Sigmoid colon (tissue), 7 donors: ENCODE measurements around the gene MED26. TPM values are rescaled to one million over a fixed set of nuclear protein-coding genes. Genes with fewer than 3 reads are reported as not detected.
A peak's percentile ranks its signal among the peaks of the same experiment; 100 is the strongest.

Source experiments
- DNase-seq: peaks from one replicate; pipeline ENCODE4 v3.0.0-alpha.2; 2019
- H3K27ac ChIP-seq, 4 donors: fragments of 200-600 bp; sonication (generic); one replicate each; pipeline ENCODE4 v1.5.1; 2016 to 2019; ENCODE audit warnings: mild to moderate bottlenecking in 1 of 4
- H3K27me3 ChIP-seq, 3 donors: fragments of 200-600 bp; sonication (generic); one replicate each; pipeline ENCODE4 v1.5.1; 2019; ENCODE audit warnings: mild to moderate bottlenecking in 1 of 3
- H3K36me3 ChIP-seq, 4 donors: fragments of 200-600 bp; sonication (generic); one replicate each; pipeline ENCODE4 v1.5.1; 2016 to 2019
- H3K4me1 ChIP-seq, 4 donors: fragments of 200-600 bp; sonication (generic); one replicate each; pipeline ENCODE4 v1.5.1; 2017 to 2019
- H3K4me3 ChIP-seq, 4 donors: fragments of 200-600 bp; sonication (generic); one replicate each; pipeline ENCODE4 v1.5.1; 2017 to 2019; ENCODE audit warnings: mild to moderate bottlenecking in 2 of 4, moderate library complexity in 1 of 4
- H3K9me3 ChIP-seq, 4 donors: fragments of 200-600 bp in 3 of 4; sonication (generic) in 3 of 4; one replicate each; pipeline versions ENCODE4 v1.5.1 to v1.6.1; 2013 to 2019
- EP300 ChIP-seq, 4 donors: sonication (generic); formaldehyde crosslinking; IDR thresholded peaks; one replicate each; pipeline ENCODE4 v1.6.1; 2017; ENCODE audit warnings: antibody characterized with exemption in 4 of 4
- POLR2A ChIP-seq, 2 donors: fragments of 450-650 bp; IDR thresholded peaks; one replicate each; pipeline ENCODE4 v1.6.1; 2016; ENCODE audit warnings: antibody characterized with exemption in 2 of 2, mild to moderate bottlenecking in 2 of 2, moderate library complexity in 2 of 2
- POLR2AphosphoS5 ChIP-seq, 4 donors: sonication (generic); formaldehyde crosslinking; IDR thresholded peaks; one replicate each; pipeline ENCODE4 v1.6.1; 2017; ENCODE audit warnings: antibody characterized with exemption in 4 of 4
- WGBS, 2 donors: extraction: QIAGEN DNeasy Blood & Tissue Kit; methylation state at CpG; one replicate each; pipeline ENCODE4 v1.1.7; 2013; 5-methylcytosine and 5-hydroxymethylcytosine counted together
- intact Hi-C: fragments of 100-400 bp; cut with DNase I; formaldehyde crosslinking; loops from one replicate; pipeline ENCODE4 v1.15.1; 2023
- polyA plus RNA-seq, 3 donors: library from polyadenylated mRNA; stranded (reverse); fragments of 200-250 nt; gene quantifications; one replicate each; pipeline ENCODE4 v1.2.3, GENCODE V29; 2013
- total RNA-seq, 4 donors: library from RNA; depleted of rRNA; stranded (reverse); fragments of >200 nt; gene quantifications; one replicate each; pipeline ENCODE4 v1.1.0, GENCODE V29; 2016
- TF ChIP-seq, protein P1 (sequence below), 4 experiments: fragments of 450-650 bp in 3 of 4; fragments of 200-600 bp in 1 of 4; IDR thresholded peaks; one replicate each; pipeline ENCODE4 v1.5.1; 2016 to 2019; ENCODE audit warnings: antibody characterized with exemption in 4 of 4, mild to moderate bottlenecking in 3 of 4, moderate library complexity in 2 of 4
- donor health status: healthy with polysubstance abuse.
- donor health status: Bipolar disorder and iron deficiency.
- donor health status: healthy.

Gene MED26
- total and polyA plus RNA-seq, 7 donors, result 3.0 to 7.9 (median 5.4) TPM

DNA sequence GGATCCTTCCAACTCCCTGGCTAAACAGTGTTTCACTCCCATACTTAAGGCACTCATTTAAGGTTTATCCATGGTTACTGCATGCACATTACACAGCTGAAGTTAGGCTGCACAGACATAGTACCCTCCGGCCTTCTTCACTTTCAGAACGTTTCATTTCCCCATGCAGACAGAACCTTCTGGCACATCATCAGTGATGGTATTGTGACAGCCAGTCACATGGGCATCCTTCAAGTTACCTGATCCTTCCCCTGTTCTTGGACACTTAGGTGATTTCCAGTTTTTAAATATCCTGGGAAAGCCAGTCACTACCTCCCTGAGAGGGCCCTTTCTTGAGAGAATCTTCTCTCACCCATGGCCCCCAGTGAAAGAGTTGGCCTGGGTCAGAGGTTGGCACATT, 22.8 kb upstream of the MED26 start:
- no peak overlapping the region for H3K27ac ChIP-seq
- DNase-seq, result no peak
- TF ChIP-seq, protein P1, sequence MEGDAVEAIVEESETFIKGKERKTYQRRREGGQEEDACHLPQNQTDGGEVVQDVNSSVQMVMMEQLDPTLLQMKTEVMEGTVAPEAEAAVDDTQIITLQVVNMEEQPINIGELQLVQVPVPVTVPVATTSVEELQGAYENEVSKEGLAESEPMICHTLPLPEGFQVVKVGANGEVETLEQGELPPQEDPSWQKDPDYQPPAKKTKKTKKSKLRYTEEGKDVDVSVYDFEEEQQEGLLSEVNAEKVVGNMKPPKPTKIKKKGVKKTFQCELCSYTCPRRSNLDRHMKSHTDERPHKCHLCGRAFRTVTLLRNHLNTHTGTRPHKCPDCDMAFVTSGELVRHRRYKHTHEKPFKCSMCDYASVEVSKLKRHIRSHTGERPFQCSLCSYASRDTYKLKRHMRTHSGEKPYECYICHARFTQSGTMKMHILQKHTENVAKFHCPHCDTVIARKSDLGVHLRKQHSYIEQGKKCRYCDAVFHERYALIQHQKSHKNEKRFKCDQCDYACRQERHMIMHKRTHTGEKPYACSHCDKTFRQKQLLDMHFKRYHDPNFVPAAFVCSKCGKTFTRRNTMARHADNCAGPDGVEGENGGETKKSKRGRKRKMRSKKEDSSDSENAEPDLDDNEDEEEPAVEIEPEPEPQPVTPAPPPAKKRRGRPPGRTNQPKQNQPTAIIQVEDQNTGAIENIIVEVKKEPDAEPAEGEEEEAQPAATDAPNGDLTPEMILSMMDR (IDR thresholded peaks at IDR 0.05), result no peak
- TF ChIP-seq EP300 (IDR thresholded peaks at IDR 0.05) (no peak), POLR2A (IDR thresholded peaks at IDR 0.05) (no peak), POLR2AphosphoS5 (IDR thresholded peaks at IDR 0.05) (no peak)
- H3K9me3 ChIP-seq, result no peaks in the 10 kb centered on the region
- intact Hi-C loops, result no loop called here
- peaks cover 37 to 99% (median 58%) of the 10 kb centered on the region in 4 donors for H3K36me3 ChIP-seq
- 82 to 86% methylated on average over 2 of the region's 2 CpGs for WGBS, 2 donors
- no peaks in the 10 kb centered on the region for H3K4me1 ChIP-seq
- H3K27me3 ChIP-seq, result no peaks in the 10 kb centered on the region
- no peak overlapping the region for H3K4me3 ChIP-seq

DNA sequence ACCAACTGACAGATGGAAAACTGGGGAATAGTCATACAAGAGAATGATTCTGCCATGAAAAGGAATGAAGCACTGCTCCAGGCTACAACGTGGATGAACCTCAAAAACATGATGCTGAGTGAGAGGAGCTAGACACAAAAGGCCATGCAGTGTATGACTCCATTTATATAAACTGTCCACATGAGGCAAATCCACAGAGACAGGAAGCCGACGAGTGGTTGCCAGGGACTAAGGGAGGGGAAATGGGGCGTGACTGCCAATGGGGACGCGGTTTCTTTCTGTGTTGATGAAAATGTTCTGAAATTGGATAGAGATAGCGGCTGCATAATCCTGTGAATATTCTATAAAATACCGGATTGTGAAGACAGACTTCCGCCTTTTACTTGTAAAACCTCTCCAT, 21.7 kb upstream of the MED26 start:
- DNase-seq, result no peak
- Histone ChIP-seq H3K27me3 (no peaks in the 10 kb centered on the region), H3K36me3 (peaks cover 37 to 99% (median 56%) of the 10 kb centered on the region in 4 donors), H3K9me3 (no peaks in the 10 kb centered on the region), H3K4me3 (no peak overlapping the region), H3K4me1 (no peaks in the 10 kb centered on the region), H3K27ac (peak overlapping the region in 1 of 4 donors; percentile 46)
- WGBS, 2 donors, result 83 to 85% methylated on average over 9 of the region's 9 CpGs
- TF ChIP-seq POLR2AphosphoS5 (IDR thresholded peaks at IDR 0.05) (no peak), POLR2A (IDR thresholded peaks at IDR 0.05) (no peak)
- intact Hi-C loops, result no loop called here

DNA sequence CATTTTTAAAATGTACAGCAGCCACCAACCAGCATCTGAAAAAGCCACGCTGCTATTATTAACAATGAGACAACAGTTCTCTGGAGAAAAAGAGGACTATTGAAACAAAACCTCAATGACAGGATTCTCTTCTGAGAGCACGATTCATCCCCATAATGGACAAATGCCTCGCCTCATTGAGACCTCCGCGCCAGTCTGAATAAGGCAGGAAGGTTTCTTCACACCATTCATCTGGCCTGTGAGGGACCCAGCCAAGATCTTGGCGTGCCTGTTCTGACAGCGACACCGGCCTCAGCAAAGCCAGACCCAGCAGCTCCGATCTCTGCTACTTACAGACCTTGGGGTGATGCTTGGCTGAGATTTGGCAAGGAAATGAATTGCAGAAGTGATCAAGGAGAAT, 17.1 kb upstream of the MED26 start:
- TF ChIP-seq, protein P1 (IDR thresholded peaks at IDR 0.05), result no peak
- no peak for TF ChIP-seq POLR2A (IDR thresholded peaks at IDR 0.05)
- TF ChIP-seq EP300 (IDR thresholded peaks at IDR 0.05), result no peak
- no peak for TF ChIP-seq POLR2AphosphoS5 (IDR thresholded peaks at IDR 0.05)
- no peak for DNase-seq
- H3K36me3 ChIP-seq, result peaks cover 17 to 99% (median 57%) of the 10 kb centered on the region in 4 donors

DNA sequence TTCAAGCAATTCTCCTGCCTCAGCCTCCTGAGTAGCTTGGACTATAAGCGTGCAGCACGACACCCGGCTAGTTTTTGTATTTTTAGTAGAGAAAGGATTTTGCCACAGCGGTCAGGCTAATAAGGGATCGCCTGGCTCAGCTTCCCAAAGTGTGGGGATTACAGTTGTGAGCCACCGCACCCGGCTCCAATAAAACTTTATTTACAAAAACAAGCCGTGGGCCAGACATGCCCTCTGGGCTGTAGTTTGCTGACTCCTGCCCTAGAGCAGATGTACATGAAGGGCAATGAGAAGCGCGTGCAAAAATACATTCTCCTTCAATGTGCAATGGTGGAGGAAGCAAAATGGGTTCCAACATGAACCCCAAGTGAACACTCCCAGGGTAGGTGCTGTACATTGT, 13.7 kb upstream of the MED26 start:
- H3K27ac ChIP-seq, result no peak overlapping the region
- peaks cover 0 to 4% (median 2%) of the 10 kb centered on the region in 4 donors for H3K4me1 ChIP-seq
- 95 to 96% methylated on average over 10 of the region's 10 CpGs for WGBS, 2 donors
- TF ChIP-seq POLR2A (IDR thresholded peaks at IDR 0.05) (no peak), POLR2AphosphoS5 (IDR thresholded peaks at IDR 0.05) (no peak), EP300 (IDR thresholded peaks at IDR 0.05) (no peak)
- TF ChIP-seq, protein P1 (IDR thresholded peaks at IDR 0.05), result no peak
- intact Hi-C loops, result no loop called here
- H3K36me3 ChIP-seq, result peaks cover 13 to 81% (median 50%) of the 10 kb centered on the region in 4 donors
- H3K9me3 ChIP-seq, result no peaks in the 10 kb centered on the region
- DNase-seq, result no peak
- no peaks in the 10 kb centered on the region for H3K27me3 ChIP-seq
- no peak overlapping the region for H3K4me3 ChIP-seq

More for the DNA sequence above, 17.1 kb upstream of the MED26 start:
- Histone ChIP-seq H3K9me3 (no peaks in the 10 kb centered on the region), H3K27me3 (no peaks in the 10 kb centered on the region), H3K4me1 (no peaks in the 10 kb centered on the region), H3K27ac (no peak overlapping the region), H3K4me3 (no peak overlapping the region)
- intact Hi-C loops, result no loop called here
- 96% methylated on average over 9 of the region's 9 CpGs for WGBS, 2 donors

DNA sequence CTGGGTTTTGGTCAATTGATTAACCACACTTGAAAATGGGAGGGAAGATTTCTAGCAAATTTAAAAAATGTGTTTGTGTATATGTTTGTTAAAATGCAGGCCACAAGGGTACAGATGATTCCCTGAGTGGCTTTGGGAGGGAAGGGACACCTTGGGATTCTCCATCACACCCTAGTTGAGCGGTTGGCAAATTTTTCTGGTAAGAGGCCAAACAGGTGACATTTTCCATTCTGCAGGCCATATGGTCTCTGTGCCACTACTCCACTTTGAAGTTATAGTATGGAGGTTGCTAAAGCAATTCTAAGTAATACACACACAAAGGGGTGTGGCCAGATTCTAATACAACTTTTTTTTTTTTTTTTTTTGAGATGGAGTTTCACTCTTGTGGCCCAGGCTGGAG, 12.9 kb upstream of the MED26 start:
- Histone ChIP-seq H3K27ac (no peak overlapping the region), H3K9me3 (no peaks in the 10 kb centered on the region), H3K4me3 (no peak overlapping the region), H3K36me3 (peaks cover 6 to 81% (median 43%) of the 10 kb centered on the region in 4 donors), H3K4me1 (peaks cover 0 to 4% (median 2%) of the 10 kb centered on the region in 4 donors), H3K27me3 (no peaks in the 10 kb centered on the region)
- 89 to 98% methylated on average over 1 of the region's 1 CpG for WGBS, 2 donors
- DNase-seq, result no peak
- intact Hi-C loops, result no loop called here
- TF ChIP-seq POLR2A (IDR thresholded peaks at IDR 0.05), result no peak
- no peak for TF ChIP-seq POLR2AphosphoS5 (IDR thresholded peaks at IDR 0.05)
- no peak for TF ChIP-seq EP300 (IDR thresholded peaks at IDR 0.05)
- TF ChIP-seq, protein P1 (IDR thresholded peaks at IDR 0.05), result no peak
